Esophagus squamous epithelium (tissue), 5 donors: Measurements from ENCODE around the gene NPDC1. TPM values are rescaled to one million over a fixed set of nuclear protein-coding genes. Genes with fewer than 3 reads are reported as not detected.

Experiments
- DNase-seq: peaks from one replicate; lab custom pipeline; 2025; lab: John Stamatoyannopoulos, UW
- H3K27ac ChIP-seq, 4 donors: fragments of 200-600 bp; sonication (generic); one replicate each; pipeline ENCODE4 v1.5.1; 2016 to 2019; ENCODE audit warnings: mild to moderate bottlenecking in 1 of 4
- H3K27me3 ChIP-seq, 4 donors: fragments of 200-600 bp; sonication (generic); 1 replicate in 3 of 4; 2 replicates in 1 of 4; pipeline versions ENCODE4 v1.5.1 to v1.6.0; 2017 to 2021; ENCODE audit warnings: antibody characterized with exemption in 1 of 4
- H3K36me3 ChIP-seq, 3 donors: fragments of 200-600 bp; sonication (generic); one replicate each; pipeline ENCODE4 v1.5.1; 2016 to 2019
- H3K4me1 ChIP-seq, 3 donors: fragments of 200-600 bp; sonication (generic); one replicate each; pipeline ENCODE4 v1.5.1; 2017 to 2019
- H3K4me3 ChIP-seq, 4 donors: fragments of 200-600 bp; sonication (generic); 1 replicate in 3 of 4; 2 replicates in 1 of 4; pipeline ENCODE4 v1.5.1; 2016 to 2019; ENCODE audit warnings: mild to moderate bottlenecking in 2 of 4, moderate library complexity in 1 of 4
- H3K9me3 ChIP-seq, 3 donors: fragments of 200-600 bp; sonication (generic); one replicate each; pipeline ENCODE4 v1.5.1; 2016 to 2019
- CTCF ChIP-seq, 6 experiments: fragments of 450-650 bp in 4 of 6; fragments of 200-600 bp in 2 of 6; sonication (generic) in 2 of 6; IDR thresholded peaks; one replicate each; pipeline ENCODE4 v1.5.1; 2016 to 2019; ENCODE audit warnings: antibody characterized with exemption in 6 of 6, mild to moderate bottlenecking in 4 of 6, moderate library complexity in 4 of 6
- POLR2A ChIP-seq, 4 donors: fragments of 450-650 bp; IDR thresholded peaks; one replicate each; pipeline ENCODE4 v1.6.1; 2017; ENCODE audit warnings: antibody characterized with exemption in 4 of 4, mild to moderate bottlenecking in 4 of 4, moderate library complexity in 3 of 4
- WGBS, 2 donors: methylation state at CpG; one replicate each; pipeline ENCODE4 v1.1.5; 2018; 5-methylcytosine and 5-hydroxymethylcytosine counted together
- intact Hi-C: fragments of 100-400 bp; cut with DNase I; formaldehyde crosslinking; loops from one replicate; pipeline ENCODE4 v1.15.0; 2022
- total RNA-seq, 4 donors: library from RNA; depleted of rRNA; stranded (reverse); fragments of >200 nt; gene quantifications; one replicate each; pipeline ENCODE4 v1.1.0, GENCODE V29; 2016
- donor health status: DM: yes; HTN: yes; CAD: no.

NPDC1 gene
- total RNA-seq, 4 donors from 2014 or later: 11.9 to 45.2 (median 20.3) TPM

- intact Hi-C loops: loop anchor here (5.0 kb wide), 1 partner anchor 86 kb away; the partner anchor contains the start of gene FBXW5
- Histone ChIP-seq H3K9me3 (no peaks in the 10 kb centered on the region), H3K36me3 (no peaks in the 10 kb centered on the region), H3K27ac (peak overlapping the region; percentile 50 to 72 (median 62)), H3K4me3 (peak overlapping the region; percentile 33 to 82 (median 62)), H3K27me3 (no peaks in the 10 kb centered on the region), H3K4me1 (peaks cover 28 to 66% (median 35%) of the 10 kb centered on the region in 3 donors)
- DNase-seq: no peak
- no CpG with 5 or more reads among the region's 98 CpGs for WGBS, 2 donors
- TF ChIP-seq POLR2A (IDR thresholded peaks at IDR 0.05) (no peak), CTCF (IDR thresholded peaks at IDR 0.05) (peak in 4 of 6 experiments; percentile 42 to 69 (median 52))
Observed at GRCh38 chr9:137028263-137029057, 17.5 kb downstream of the NPDC1 start.

- Histone ChIP-seq H3K27me3 (no peaks in the 10 kb centered on the region), H3K36me3 (no peaks in the 10 kb centered on the region), H3K27ac (peak within 1 kb of the TSS; percentile 50 to 72 (median 62)), H3K4me3 (peak within 1 kb of the TSS; percentile 33 to 82 (median 62)), H3K4me1 (peaks cover 28 to 66% (median 35%) of the 10 kb centered on the region in 3 donors), H3K9me3 (no peaks in the 10 kb centered on the region)
- DNase-seq: no peak
- intact Hi-C loops: loop anchor here (5.0 kb wide), 1 partner anchor 85 kb away; the partner anchor contains the start of gene FBXW5
- TF ChIP-seq CTCF (IDR thresholded peaks at IDR 0.05) (no peak), POLR2A (IDR thresholded peaks at IDR 0.05) (no peak)
- 17 to 28% methylated on average over 1 to 8 of the region's 95 CpGs for WGBS, 2 donors
Observed at GRCh38 chr9:137027369-137028262, 18.4 kb downstream of the NPDC1 start, which contains the start of gene ABCA2. Gene ABCA2 (minus strand): TSS chr9:137028237. CDS start chr9:137028140, 97 bp downstream.

GRCh38 chr9:137026828-137027227 is 19.1 kb downstream of the NPDC1 start:
- intact Hi-C loops: loop anchor here (5.0 kb wide), 1 partner anchor 85 kb away; the partner anchor contains the start of gene FBXW5
- H3K9me3 ChIP-seq: no peaks in the 10 kb centered on the region
- peaks cover 28 to 65% (median 35%) of the 10 kb centered on the region in 3 donors for H3K4me1 ChIP-seq
- H3K27ac ChIP-seq: peak overlapping the region in 2 of 4 donors; percentile 29 to 50
- H3K36me3 ChIP-seq: no peaks in the 10 kb centered on the region
- no peaks in the 10 kb centered on the region for H3K27me3 ChIP-seq
- DNase-seq: no peak
- H3K4me3 ChIP-seq: peak overlapping the region in 3 of 4 donors; percentile 32 to 67 (median 62)
- WGBS, 2 donors: no CpG with 5 or more reads among the region's 4 CpGs
- TF ChIP-seq CTCF (IDR thresholded peaks at IDR 0.05) (no peak), POLR2A (IDR thresholded peaks at IDR 0.05) (no peak)

GRCh38 chr9:137026384-137026783 is 19.6 kb downstream of the NPDC1 start:
- intact Hi-C loops: loop anchor here (5.0 kb wide), 1 partner anchor 84 kb away; the partner anchor contains the start of gene FBXW5
- TF ChIP-seq POLR2A (IDR thresholded peaks at IDR 0.05) (no peak), CTCF (IDR thresholded peaks at IDR 0.05) (no peak)
- Histone ChIP-seq H3K27ac (peak overlapping the region in 1 of 4 donors; percentile 31), H3K36me3 (no peaks in the 10 kb centered on the region), H3K4me3 (peak overlapping the region in 1 of 4 donors; percentile 67), H3K27me3 (no peaks in the 10 kb centered on the region), H3K9me3 (no peaks in the 10 kb centered on the region), H3K4me1 (peaks cover 28 to 63% (median 35%) of the 10 kb centered on the region in 3 donors)
- WGBS, 2 donors: 67 to 100% methylated on average over 1 to 2 of the region's 2 CpGs
- no peak for DNase-seq
